GM19193 (cell line): Measurements from ENCODE around the gene NDUFS1.
A peak's percentile ranks its signal among the peaks of the same experiment; 100 is the strongest.

Source experiments
- POLR2A ChIP-seq: IDR thresholded peaks from 4 replicates; pipeline ENCODE4 v1.6.1; 2011; ENCODE audit not compliant: insufficient read depth, insufficient read length; ENCODE audit errors: extremely low read depth

NDUFS1 gene

DNA sequence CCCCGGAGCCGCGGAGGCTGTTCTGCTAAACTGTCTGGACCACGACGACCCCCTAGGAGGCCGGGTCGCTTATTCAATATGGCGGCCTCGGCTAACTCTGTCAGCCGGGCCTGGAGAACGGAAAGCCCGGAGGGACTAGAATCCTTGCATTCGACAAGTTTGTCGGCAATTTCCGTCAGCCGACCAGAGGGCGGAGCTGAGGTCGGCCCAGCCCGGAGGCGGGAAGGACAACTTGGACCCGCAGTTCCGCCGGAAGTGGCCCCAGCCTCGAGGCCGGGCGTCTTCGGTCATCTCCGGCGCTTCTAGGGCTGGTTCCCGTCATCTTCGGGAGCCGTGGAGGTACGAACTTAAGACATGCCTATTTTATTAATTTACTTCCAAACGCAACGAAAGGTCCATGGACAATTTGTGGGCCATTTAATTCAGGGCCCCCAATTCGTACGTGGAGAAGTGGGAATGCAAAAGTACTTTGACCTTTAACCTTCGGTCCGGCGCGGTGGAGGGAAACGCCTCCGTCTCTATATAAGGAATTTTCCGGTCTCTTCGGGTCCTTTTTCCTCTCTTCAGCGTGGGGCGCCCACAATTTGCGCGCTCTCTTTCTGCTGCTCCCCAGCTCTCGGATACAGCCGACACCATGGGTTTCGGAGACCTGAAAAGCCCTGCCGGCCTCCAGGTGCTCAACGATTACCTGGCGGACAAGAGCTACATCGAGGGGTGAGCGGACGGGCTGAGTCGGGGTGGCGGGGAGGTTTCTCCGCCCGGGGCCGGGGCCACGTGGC is at the start of gene NDUFS1, which contains the start of gene EEF1B2:
Gene NDUFS1, minus strand, starts transcription at position 99 of the 779 bp plus-strand sequence. CDS start 5,766 bp downstream, outside the sequence.
Gene EEF1B2, plus strand, starts transcription at position 550 of the 779 bp plus-strand sequence. Its CDS starts 85 bp downstream, at position 635.
- peak; percentile 73 for TF ChIP-seq POLR2A

DNA sequence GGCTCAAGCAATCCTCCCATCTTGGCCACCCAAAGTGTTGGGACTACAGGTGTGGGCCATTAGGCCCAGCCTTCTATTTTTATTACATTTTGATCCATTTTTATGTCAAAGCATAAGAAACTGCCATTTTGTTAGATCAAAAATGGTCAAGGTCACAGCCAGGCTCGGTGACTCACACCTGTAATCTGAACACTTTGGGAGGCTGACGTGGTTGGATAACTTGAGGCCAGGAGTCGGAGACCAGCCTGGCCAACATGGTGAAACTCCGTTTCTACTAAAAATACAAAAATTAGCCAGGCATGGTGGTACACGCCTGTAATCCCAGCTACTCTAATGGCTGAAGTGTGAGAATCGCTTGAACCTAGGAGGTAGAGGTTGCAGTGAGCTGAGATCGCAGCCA is 49.7 kb upstream of the NDUFS1 start:
- no peak for TF ChIP-seq POLR2A

DNA sequence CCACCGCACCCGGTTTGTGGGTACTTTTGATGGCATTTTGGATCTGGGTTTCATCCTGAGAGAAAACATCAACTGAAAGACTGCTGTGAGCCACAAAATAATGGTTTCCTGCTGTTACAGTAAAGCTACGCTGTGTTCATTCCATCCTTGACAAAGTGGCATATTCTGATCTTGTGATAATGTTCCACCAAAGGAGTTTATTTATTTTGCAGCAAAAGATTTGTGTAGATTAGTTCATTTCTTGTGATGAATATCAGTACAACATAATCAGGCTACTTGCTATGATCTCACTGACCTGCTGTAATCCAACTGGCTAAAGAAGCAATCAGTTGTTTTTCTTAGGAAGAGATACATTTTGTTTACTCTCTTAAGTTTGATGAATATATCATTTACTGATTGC is 45.5 kb upstream of the NDUFS1 start:
- no peak for TF ChIP-seq POLR2A

DNA sequence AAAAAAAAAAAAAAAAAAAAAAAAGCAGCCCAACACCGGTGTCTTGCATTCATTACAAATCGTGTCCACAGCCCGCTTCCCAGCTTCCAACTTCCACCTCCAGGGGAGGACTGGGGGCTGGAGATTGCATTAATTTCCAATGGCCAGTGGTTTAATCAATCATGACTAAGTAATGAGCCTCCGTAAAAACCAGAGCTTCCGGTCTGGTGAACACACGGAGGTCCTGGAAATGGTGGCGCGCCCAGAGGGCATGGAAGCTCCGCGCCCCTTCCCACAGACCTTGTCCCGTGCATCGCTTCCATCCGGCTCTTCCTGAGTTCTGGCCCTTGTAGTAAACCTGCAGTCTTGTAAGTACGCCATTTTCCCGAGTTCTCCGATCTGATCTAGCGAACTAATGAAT is 44.1 kb upstream of the NDUFS1 start:
- TF ChIP-seq POLR2A: no peak

DNA sequence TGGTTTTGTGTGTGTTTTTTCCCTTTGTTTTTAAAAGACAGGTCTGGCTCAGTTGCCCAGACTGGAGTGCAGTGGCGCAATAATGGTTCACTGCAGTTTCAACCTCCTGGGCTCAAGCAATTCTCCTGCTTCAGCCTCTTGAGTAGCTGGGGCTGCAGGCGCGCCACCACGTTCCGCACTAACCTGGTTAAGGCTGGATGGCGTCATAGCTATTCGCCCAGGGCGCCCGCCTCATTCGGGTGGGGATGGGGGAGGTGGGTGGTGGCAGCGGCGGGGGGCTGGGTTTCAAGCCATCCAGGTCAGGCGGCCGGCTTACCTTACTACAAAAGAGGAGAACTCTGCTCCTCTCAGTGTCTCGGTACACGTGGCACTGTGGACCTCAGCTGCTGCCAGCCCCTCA is 43.2 kb upstream of the NDUFS1 start:
- TF ChIP-seq POLR2A: no peak

DNA sequence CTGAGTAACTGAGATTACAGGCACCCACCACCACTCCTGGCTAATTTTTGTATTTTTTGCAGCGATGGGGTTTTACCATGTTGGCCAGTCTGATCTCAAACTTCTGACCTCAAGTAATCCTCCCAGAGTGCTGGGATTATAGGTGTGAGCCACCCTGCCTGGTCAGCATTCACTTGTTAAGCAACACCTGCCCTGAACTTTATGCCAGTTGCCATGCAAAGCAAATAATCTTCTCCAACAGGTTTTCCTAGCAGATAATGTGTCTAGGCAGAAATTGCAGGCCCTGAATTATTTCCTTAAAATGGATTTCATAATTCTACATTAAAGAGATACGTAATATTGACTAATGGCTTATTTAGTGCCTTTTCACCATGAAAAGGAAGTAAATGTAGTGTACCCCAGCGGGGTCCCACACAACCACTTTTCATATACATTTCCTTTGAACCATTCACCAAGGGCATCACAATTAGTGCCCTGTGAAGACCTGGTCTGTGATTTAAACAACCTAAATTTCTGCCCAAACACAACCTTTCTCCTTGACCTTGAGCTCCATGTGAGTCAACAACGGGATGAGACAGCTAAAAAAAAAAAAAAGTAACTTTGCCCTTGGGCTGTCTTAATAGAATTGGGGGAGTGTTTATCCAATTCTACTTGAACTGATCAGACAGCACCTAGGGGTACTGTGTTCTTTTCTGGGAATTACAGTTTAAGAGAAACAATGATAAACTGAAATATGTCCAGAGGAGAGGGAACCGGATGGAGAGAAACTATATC is 42.0 kb upstream of the NDUFS1 start:
- TF ChIP-seq POLR2A: no peak

DNA sequence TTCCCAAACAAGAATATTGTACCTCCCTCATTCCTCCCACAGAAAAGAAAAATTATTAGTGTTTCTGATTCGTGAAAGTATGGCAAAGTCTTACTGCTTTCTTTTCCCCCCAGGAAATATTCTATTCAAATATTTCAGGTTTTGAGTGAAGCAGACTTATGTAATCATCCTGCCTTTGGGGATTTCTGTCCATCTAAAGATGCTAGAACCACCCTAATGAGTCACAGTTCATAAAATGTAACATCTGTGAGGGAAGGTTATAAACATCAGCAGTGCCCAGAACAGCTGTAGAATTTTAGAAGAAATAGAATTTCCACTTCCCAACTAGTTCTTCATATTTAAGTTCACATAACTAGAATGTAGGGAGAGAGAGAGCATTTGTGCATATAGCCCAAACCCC is 39.4 kb upstream of the NDUFS1 start:
- TF ChIP-seq POLR2A: no peak

DNA sequence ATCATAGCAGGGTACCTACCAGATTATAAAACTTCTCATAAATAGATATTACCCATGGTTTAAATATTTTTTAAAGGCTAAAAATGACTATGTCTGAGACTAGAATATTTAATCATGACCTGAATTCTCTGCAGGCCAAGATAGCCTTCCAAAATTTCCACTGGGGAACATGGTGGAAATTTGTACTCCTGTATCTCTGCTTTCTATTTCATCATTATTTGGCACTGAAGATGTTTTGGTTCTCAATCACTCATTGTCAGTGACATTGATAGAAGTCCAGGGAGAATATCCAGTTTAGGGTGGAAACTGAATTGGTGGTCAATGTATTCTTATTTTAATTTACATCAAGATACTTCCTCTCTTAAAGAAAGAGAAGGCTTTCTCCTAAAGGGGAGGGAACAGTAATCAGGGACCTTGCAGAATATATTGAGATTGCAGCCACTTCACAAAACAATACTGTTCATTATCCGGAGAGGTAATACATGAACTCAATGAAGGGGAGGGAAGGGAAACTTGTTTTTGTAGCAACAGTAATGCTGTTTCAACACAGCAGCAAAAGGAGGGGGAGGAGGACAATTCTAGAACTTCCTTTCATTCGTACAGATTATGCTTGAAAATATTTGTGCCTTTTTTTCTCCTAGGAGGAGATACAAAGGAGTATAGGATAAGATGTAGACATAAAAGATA is 34.6 kb upstream of the NDUFS1 start:
- TF ChIP-seq POLR2A: no peak

DNA sequence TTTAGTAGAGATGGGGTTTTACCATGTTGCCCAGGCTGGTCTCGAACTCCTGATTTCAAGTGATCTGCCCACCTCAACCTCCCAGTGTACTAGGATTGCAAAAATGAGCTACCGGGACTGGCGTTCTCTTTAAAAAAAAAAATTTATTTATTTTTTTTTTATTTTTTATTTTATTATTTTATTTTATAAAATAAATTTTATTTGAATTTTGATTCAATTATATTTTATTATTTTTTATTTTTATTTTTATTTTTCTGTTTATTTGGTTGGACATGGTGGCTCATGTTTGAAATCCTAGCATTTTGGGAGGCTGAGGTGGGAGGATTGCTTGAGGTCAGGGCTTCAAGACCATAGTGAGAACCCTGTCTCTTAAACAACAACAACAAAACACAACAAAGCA is 32.9 kb upstream of the NDUFS1 start:
- no peak for TF ChIP-seq POLR2A

DNA sequence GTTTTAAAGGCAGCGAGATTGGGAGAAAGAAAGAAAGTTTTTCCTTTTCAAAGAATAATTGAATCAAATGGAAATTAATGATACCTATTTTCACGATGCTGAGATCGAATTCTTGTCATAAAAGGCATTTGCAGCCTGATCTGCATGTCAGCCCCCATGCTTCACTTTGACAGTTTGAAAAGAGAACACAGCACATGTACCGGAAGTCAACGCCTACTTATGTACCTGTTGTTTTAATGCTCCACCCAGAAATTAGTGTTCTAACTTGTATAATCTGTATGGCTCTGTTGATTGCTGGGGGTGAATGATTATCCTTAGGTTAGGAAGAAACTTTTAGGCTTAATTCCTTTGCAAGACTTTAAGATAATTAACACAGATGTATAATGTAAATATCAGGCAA is 31.4 kb upstream of the NDUFS1 start:
- no peak for TF ChIP-seq POLR2A

DNA sequence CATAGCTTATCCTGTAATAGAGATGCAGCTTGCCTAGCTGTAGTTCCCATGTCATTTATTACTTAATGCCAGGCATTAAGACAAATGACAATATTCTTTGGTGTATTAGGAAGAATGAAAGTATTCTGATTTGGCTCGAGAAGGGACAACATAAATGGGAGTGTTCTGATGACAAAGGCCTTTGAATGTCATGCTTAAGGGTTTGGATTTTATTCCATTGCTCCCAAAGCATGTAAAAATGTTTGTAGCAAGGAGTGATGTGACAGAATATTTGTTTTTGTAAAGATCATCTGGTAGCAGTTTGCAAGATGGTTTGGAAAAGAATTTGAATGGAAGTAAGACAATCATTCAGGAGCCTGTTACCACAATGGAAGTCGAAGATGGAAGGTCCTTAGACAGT is 30.9 kb upstream of the NDUFS1 start:
- TF ChIP-seq POLR2A: no peak

DNA sequence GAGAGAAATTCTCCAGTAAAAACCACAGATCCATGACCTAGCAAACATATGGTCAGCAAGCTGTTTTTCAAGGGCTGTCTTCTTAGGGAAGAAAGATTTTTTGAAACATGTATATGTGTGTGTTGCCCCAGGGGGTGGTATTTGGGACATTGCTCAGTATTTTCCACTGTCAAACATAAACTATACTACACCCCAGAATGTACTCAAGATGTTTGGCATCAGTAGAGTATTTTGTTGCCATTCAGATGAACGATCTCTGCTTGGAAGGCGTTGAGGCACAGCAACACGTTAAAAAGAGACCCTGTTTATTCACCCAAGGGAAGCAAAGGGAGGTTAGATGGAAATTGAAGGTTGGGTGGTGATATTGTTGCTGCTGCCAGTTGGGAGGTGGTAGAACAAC is 30.4 kb upstream of the NDUFS1 start:
- no peak for TF ChIP-seq POLR2A

DNA sequence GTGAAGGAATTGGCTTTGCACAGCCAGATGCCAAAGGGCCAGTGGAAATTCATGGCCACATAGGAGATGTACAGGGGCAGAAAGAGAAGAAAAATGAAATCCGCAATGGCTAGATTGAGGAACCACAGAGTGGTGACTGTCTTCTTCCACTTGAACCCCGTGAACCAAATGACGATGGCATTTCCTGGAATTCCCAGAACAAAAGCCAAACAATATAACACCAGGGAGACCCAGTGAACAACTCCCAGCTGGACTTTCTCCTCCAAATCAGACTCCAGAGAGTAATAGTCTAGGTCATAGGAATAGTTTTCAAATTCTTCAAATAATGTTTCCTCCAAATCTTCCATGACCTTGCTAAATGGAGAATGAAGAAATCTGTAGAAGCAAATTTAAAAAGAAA is 17.7 kb upstream of the NDUFS1 start:
- TF ChIP-seq POLR2A: no peak

DNA sequence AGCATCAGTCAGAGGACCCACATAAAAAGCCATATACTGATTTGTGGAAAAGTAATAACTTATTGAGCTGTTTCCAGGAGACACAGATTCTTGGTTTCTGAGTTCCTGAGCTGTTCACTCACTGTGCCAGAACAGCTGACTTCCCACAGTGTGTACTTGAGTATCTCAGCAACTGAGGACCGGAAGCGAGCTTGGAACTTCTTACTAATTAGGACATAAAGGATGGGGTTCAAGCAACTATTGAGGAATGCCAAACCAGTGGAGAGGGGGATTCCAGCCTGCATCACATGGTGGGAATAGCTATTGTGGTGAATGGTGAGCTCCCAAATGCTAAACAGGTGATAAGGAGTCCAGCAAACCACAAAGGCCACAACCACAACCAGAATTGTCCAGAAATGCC is 16.9 kb upstream of the NDUFS1 start:
- TF ChIP-seq POLR2A: no peak

DNA sequence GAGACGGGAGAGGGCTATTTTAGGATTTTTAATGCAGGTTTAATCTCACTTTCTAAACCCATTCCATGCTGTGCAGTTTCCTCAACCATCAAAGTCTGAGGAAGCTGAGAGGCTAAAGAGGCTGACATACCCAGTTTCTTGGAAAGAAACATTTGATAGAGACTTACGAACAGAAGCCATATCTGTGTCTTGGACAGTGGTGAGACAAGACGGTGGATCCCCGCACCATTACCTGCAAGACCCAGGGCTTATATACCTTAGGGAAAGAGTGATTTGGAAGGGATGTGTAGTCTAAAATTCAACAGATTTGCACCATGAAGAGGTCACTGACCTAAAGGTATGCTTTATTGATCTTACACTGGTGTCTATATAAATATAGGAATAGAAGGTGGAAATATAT is 13.9 kb upstream of the NDUFS1 start:
- no peak for TF ChIP-seq POLR2A

DNA sequence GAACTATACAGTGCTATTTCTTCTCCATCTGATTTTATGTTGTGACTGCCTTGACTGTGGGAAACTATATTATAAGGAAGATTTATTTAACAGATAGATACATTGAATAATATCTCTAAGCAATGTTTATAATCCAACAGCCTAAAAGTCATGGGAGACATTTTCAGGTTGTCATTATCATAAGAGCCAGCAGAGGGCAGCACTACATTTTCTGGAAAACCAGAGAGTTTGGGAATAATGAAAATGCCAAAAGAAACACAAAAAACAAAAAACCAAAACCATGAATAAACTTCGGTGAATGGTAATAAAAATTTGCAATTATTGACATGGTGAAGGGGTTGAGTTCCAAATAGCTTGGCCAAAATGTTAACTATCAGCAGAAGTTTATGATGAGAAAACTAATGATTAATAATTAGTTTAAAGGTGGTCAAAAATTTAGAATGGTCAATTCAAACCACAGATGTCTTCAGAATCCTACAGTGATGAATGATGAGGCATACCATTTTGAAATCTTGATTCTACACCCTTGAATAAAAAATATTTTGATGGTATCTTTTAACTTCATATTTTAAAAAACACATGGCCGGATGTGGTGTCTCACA is 5.1 kb upstream of the NDUFS1 start:
- TF ChIP-seq POLR2A: no peak

DNA sequence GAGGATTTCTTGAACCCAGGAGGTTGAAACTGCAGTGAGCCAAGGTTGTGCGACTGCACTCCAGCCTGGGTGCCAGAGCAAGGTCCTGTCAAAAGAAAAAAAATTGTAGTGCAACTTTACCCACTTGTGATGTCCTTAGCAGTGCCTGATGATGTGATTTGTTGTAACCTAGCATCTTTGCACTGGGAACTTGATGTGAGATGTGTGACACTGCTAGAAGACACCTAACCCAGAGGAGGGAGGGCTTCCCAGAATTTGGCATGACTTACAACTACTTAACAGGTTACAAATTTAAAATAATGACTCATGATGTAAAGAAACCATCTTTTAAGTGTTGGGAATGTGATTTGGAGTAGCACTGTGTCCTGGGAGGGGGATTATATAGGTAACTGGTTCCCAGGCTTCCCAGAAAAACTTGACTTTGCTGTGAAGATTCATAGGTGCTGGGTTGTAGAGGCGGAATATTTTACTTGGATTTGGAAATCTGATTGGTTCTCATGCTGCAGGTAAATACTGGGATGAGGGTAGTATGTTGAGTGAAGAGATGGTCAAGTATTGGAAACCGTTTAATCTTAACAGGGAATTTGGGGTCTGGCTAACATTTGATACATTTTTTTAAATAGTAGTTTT is 4.1 kb upstream of the NDUFS1 start:
- TF ChIP-seq POLR2A: no peak
